Activated CD8-positive, alpha-beta memory T cell treated with anti-CD3 and anti-CD28 coated beads, Interleukin-2, amount 50 U/mL, for 1 hour (primary cell): ENCODE data around the gene TEKT1.
A peak's percentile ranks its signal among the peaks of the same experiment; 100 is the strongest.
"Not testable (repeated sequence)": the region's sequence is repeated elsewhere in the genome, so short reads cannot be mapped to it uniquely, and the experiment has no call there.

Experiments
- DNase-seq: peaks from one replicate; pipeline ENCODE4 v3.0.0-alpha.2; 2020; ENCODE audit errors: extremely low read depth

The TEKT1 gene

GRCh38 chr17:6831661-6832263 lies at the start of gene TEKT1:
Gene TEKT1 (minus strand): TSS chr17:6831729. CDS start chr17:6830376, 1,353 bp downstream.
- peak; percentile 61 for DNase-seq

DNA sequence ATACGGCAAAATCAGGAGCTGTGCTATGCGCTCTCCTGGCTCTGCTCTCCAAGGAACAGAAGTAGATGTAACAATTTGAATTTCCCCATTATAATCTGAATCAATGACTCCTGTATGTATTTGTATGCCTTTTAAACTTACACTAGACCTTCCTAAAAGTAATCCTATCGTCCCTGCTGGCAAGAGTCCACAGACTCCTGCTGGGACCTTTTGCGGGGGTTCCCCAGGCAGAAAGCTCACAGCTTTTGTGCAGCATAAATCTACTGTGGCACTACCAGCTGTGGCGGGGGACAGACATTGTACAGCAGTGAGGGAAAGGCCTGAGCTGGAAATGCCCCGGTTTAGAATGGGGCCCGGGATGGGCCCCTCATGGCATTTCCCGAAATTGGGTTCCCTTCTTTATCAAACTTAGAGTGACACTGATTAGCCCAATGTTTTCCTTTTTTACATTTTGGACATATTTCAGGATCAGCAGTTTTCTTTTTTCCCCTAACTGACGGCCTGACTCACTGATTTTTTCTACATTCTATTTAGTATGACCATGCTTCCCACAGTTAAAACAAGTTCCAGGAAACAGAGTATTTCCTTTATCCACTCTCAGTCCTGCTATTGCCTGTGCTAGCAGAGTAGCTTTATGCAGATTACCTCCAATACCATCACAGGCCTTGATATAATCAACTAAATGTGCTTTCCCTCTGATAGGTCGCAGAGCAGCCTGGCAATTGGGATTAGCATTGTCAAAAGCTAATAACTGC lies 47.9 kb upstream of the TEKT1 start:
- not testable (repeated sequence) for DNase-seq

GRCh38 chr17:6875276-6875675 lies 43.7 kb upstream of the TEKT1 start:
- not testable (repeated sequence) for DNase-seq

DNA sequence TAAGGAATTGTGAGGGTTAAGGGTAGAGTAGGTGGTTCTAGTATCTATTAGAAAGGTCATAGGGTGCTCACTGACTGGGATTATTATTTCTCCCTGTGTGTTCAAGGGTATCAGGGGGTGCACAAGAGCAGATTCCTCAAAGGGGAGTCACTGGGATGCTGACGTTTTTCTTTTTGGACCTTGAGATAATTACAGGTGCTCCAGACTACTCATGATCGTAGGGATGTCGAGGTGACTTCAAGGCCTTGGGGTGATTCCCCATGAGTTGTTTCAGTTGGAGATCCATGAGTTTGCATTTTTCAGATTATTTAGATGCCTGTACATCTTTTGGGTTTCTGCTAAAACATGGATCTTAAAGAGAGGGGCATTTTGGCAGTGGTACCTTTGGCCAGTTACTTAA lies 41.4 kb upstream of the TEKT1 start:
- no peak for DNase-seq

DNA sequence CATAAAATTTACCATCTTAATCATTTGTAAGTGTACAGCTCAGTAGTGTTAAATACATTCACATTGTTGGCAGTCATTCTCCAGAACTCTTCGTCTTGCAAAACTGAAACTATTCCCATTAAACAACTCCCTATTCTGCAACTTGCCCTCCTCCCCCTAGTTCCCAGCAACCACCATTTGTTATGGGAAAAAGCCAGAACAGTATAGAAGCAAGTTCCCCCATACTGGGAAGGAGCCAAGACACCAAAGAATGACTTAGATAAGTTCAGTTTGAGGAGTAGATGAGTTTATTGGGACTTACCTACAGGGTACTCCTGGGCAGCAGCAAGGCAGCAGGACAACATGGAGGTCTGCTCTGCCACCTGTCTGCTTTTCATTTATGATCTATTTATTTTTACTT lies 39.3 kb upstream of the TEKT1 start:
- DNase-seq: no peak

- DNase-seq: no peak
These were observed 37.1 kb upstream of the TEKT1 start for GRCh38 chr17:6868582-6868981.

DNA sequence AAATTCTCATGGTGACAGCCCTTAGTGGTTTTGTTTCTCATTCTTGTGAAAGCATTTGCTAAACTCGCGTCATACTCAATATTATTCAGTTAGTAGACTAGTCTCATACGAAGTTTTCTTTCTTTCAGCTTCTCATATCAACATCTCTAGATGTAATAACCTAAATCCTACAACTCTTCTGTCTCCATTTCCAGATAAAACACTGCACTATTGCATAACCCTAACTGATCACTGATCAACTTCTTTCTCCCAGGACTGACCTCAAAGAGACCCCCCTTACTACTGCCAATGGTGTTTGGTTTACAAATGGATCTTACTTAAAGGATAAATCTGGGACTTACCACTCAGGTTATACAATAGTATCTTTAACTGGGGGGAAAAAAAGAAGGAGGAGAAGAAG lies 36.3 kb upstream of the TEKT1 start:
- no peak for DNase-seq

- DNase-seq: no peak
These were observed 31.3 kb upstream of the TEKT1 start for GRCh38 chr17:6862825-6863224.

DNA sequence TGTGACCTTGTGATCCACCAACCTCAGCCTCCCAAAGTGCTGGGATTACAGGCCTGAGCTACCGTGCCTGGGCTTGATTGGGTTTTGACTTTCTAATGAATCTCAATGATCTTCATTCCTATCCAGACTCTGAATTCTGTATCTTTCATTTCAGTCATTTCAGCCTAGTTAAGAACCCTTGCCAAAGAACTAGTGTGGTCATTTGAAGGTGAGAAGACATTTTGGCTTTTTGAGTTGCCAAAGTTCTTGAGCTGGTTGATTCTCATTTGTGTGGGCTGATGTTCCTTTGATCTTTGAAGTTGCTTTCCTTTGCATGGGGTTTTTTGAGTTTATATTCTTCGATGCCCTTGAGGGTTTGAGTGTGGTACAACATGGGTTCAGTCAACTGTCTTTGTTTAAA lies 30.6 kb upstream of the TEKT1 start:
- no peak for DNase-seq

DNA sequence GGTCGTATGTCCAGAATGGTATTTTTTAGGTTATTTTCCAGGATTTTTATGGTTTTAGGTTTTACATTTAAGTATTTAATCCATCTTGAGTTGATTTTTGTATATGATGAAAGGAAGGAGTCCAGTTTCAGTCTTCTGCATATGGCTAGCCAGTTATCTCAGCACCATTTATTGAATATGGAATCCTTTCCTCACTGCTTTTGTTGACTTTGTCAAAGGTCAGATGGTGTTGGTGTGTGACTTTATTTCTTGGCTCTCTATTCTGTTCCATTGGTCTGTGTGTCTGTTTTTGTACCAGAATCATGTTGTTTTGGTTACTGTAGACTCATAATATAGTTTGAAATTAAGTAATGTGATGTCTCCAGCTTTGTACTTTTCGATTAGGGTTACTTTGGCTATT lies 26.4 kb upstream of the TEKT1 start:
- no peak for DNase-seq

DNA sequence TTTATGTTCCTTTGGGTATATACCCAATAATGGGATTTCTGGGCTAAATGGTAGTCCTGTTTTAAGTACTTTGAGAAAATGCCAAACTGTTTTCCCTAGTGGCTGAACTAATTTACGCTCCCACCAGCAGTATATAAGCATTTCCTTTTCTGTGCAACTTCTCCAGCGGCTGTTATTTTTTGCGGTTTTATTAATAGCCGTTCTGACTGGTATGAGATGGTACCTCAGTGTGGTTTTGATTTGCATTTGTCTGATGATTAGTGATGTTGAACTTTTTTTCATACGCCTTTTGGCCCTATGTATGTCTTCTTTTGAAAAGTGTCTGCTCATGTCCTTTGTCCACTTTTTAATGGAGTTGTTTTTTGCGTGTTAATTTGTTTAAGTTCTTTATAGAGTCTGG lies 25.8 kb upstream of the TEKT1 start:
- DNase-seq: no peak

DNA sequence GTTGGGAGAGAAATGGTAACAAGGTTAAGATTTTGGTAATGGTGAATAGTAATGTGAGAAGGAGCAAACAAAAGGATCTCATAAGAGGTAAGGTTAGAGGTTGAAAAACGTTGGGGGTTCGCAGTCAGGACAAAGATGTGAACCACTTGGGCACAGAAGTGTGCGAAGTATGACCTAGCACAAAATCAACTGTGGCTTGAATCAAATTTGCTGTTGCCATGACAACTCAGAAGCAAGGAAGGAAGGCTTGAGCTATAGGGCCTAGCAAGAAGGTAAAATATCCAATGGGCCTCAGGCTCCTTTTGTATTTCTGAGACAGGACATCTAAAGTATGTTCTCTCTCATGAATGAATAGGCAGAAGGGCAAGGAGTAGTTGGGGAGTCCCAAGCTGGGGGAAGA lies 24.5 kb upstream of the TEKT1 start:
- no peak for DNase-seq

DNA sequence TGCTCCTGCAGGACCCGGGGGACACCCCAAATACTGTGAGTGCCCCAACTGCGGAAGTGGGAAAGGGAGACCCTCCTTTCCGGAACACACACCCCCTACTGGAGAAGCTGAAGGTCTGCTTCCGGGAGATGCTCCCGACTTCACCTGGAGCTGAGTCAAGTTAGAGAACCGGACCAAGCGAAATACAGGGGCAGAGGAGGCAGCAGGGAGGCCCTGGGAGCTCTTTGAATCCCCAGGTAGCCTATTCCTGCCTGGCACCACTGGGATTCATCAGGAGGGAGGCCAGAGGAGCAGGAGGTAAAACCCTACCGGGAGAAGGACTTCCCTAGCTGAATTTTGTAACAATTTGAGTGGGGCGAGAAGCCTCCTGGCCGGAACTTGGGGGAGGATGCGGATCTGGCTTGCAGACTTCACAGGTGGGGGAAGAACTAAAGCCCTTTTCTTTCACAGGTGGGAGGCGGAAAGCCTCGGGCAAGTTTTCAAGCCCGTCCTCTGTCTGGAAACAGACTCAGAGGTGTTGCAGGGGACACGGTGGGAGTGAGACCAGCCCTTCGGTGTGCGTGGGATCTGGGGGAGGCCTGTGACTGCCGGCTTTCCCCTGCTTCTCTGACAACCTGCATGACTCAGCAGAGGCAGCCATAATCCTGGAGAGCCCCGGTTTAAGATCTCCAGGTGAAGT lies 22.4 kb upstream of the TEKT1 start:
- DNase-seq: no peak

GRCh38 chr17:6848545-6849179 lies 17.1 kb upstream of the TEKT1 start:
- DNase-seq: not testable (repeated sequence)

DNA sequence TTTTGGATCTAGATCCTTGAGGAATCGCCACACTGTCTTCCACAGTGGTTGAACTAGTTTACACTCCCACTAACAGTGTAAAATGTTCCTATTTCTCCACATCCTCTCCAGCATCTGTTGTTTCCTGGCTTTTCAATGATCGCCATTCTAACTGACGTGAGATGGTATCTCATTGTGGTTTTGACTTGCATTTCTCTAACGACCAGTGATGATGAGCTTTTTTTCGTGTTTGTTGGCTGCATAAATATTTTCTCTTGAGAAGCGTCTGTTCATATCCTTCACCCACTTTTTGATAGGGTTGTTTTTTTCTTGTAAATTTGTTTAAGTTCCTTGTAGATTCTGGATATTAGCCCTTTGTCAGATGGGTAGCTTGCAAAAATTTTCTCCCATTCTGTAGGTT lies 14.6 kb upstream of the TEKT1 start:
- DNase-seq: not testable (repeated sequence)

DNA sequence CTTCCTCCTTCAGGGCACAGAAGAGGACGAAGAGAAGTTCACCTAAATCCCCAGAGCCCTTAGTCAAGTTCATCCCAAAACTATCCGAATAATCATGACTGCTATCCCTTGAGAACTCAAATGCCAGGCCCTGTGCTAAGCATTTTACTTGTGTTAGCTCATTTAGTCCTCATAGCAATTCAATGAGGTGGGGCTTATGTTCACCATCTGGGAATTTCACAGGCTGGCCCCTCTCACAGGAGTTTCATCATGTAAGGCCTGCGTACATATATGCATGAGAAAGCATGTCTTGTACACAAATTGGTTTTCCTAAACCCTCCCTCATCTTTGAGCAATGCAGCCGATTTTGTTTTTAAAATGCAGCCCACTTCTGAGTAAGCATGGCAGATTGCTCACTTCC lies 12.9 kb upstream of the TEKT1 start:
- not testable (repeated sequence) for DNase-seq

GRCh38 chr17:6843241-6843880 lies 11.8 kb upstream of the TEKT1 start:
- no peak for DNase-seq

DNA sequence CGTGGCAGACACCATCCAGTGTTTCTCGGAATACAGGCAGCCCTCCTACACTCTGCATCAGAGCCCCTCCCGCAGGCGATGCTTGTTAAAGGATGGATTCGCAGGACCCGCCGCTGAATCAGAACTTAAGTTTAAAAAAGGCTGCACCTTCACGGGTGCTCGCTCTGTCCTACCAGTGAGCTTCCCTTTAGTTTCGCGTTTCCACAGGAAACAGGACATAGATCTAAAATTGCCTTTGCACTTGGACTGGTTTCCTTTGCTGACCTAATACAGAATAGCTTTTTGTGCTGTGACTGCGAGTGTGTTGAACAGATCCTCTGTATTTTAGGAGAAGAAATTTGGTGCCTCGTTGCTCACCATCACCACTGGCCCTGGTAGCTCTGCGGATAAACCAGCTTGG lies 10.2 kb upstream of the TEKT1 start:
- DNase-seq: not testable (repeated sequence)

- no peak for DNase-seq
These were observed 1.0 kb downstream of the TEKT1 start for GRCh38 chr17:6830383-6830986.

- DNase-seq: no peak
These were observed 8.5 kb downstream of the TEKT1 start for GRCh38 chr17:6823011-6823442.

DNA sequence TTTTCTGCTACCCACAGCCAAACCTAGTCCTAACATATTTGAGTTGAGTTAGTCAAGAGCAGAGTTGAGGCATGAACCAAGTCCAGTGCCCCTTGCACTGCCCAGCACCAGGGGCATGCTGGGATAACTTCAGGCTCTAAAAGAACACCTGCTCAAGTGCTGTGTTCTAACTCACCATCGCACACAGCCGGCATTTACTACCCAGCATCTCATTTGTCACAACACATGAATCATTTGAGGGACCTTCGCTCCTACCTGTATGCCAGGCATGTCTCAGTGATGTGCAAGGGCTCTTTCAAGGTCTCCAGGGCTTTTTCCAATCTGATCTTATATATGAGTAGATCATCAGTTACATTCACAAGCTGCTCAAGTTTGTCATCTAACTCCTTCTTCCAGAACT lies 12.6 kb downstream of the TEKT1 start:
- no peak for DNase-seq

DNA sequence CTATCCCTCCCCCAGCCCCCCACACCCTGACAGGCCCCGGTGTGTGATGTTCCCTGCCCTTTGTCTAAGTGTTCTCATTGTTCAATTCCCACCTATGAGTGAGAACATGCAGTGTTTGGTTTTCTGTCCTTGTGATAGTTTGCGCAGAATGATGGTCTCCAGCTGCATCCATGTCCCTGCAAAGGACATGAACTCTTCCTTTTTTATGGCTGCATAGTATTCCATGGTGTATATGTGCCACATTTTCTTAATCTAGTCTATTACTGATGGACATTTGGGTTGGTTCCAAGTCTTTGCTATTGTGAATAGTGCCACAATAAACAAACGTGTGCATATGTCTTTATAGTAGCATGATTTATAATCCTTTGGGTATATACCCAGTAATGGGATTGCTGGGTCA lies 15.2 kb downstream of the TEKT1 start:
- DNase-seq: not testable (repeated sequence)
